ENCODE measurements around the gene FMN1.

The FMN1 gene

GRCh38 chr15:33137101-33137500 is 57.4 kb downstream of the FMN1 start:
- CTCF ChIA-PET, result interaction anchor here (0.6 to 1.6 kb wide), 2 partner anchors 15 to 51 kb away, joined by 3 to 5 read pairs; no protein-coding TSS in a partner anchor
- no peak for TF ChIP-seq CTCF (conservative IDR thresholded peaks at IDR 0.05; ENCODE audit: low read depth)

GRCh38 chr15:33136353-33136752 is 58.2 kb downstream of the FMN1 start:
- DNase-seq (ENCODE audit: low spot score), result no peak
- no peak overlapping the region for H3K27ac ChIP-seq
- no peak for TF ChIP-seq CTCF (conservative IDR thresholded peaks at IDR 0.05; ENCODE audit: low read depth)
- CTCF ChIA-PET, result interaction anchor here (0.6 to 1.1 kb wide), 2 partner anchors 50 to 80 kb away, joined by 3 to 5 read pairs; no protein-coding TSS in a partner anchor
- POLR2A ChIA-PET (ENCODE audit: low non-redundant PET), result no interaction called here

More at GRCh38 chr15:33137101-33137500, 57.4 kb downstream of the FMN1 start:
- POLR2A ChIA-PET (ENCODE audit: low non-redundant PET), result no interaction called here
- H3K27ac ChIP-seq, result no peak overlapping the region
- no peak for DNase-seq (ENCODE audit: low spot score)

GRCh38 chr15:33135355-33135781 is 59.1 kb downstream of the FMN1 start:
- no peak for TF ChIP-seq CTCF (conservative IDR thresholded peaks at IDR 0.05; ENCODE audit: low read depth)
- no peak for DNase-seq (ENCODE audit: low spot score)
- ChIA-PET POLR2A (ENCODE audit: low non-redundant PET) (no interaction called here), CTCF (interaction anchor here (0.6 kb wide), 2 partner anchors 81 to 785 kb away, joined by 3 read pairs; no protein-coding TSS in a partner anchor)
- H3K27ac ChIP-seq, result no peak overlapping the region

GRCh38 chr15:33132722-33133345 is 61.7 kb downstream of the FMN1 start:
- ChIA-PET POLR2A (ENCODE audit: low non-redundant PET) (no interaction called here), CTCF (interaction anchor here (0.6 to 2.0 kb wide), 17 partner anchors 19 to 483 kb away, joined by 3 to 15 read pairs (median 3); no protein-coding TSS in a partner anchor)
- peak; percentile 90 for DNase-seq (ENCODE audit: low spot score)
- TF ChIP-seq CTCF (conservative IDR thresholded peaks at IDR 0.05; ENCODE audit: low read depth), result peak; percentile 90
- H3K27ac ChIP-seq, result no peak overlapping the region

GRCh38 chr15:33132233-33132580 is 62.3 kb downstream of the FMN1 start:
- TF ChIP-seq CTCF (conservative IDR thresholded peaks at IDR 0.05; ENCODE audit: low read depth), result no peak
- no peak overlapping the region for H3K27ac ChIP-seq
- CTCF ChIA-PET, result interaction anchor here (0.6 to 2.0 kb wide), 17 partner anchors 18 to 482 kb away, joined by 3 to 15 read pairs (median 3); no protein-coding TSS in a partner anchor
- no peak for DNase-seq (ENCODE audit: low spot score)
- POLR2A ChIA-PET (ENCODE audit: low non-redundant PET), result no interaction called here

- H3K27ac ChIP-seq, result no peak overlapping the region
- POLR2A ChIA-PET (ENCODE audit: low non-redundant PET), result no interaction called here
These were observed 62.8 kb downstream of the FMN1 start for GRCh38 chr15:33131552-33132232.

More at GRCh38 chr15:33131552-33132232, 62.8 kb downstream of the FMN1 start:
- TF ChIP-seq CTCF (conservative IDR thresholded peaks at IDR 0.05; ENCODE audit: low read depth), result no peak
- CTCF ChIA-PET, result interaction anchor here (0.6 to 2.0 kb wide), 12 partner anchors 18 to 380 kb away, joined by 3 to 15 read pairs (median 3); no protein-coding TSS in a partner anchor
- DNase-seq (ENCODE audit: low spot score), result peak; percentile 44
